Spinal cord (tissue), 10 donors: ENCODE data around the gene NLRC3. TPM values are rescaled to one million over a fixed set of nuclear protein-coding genes. Genes with fewer than 3 reads are reported as not detected.

Experiments
- DNase-seq, 6 donors: peaks; one replicate each; pipeline versions ENCODE4 v3.0.0 to v3.0.0-alpha.2; 2013 to 2015; ENCODE audit warnings: low spot score in 6 of 6, low read depth in 4 of 6
- H3K27ac ChIP-seq: one replicate; pipeline ENCODE4 v1.5.1; 2013; ENCODE audit warnings: low read depth, low read length, control low read depth
- H3K27me3 ChIP-seq: one replicate; pipeline ENCODE4 v1.6.1; 2013; ENCODE audit warnings: low read length; ENCODE audit not compliant: control insufficient read depth, insufficient read depth
- H3K36me3 ChIP-seq: one replicate; pipeline ENCODE4 v1.6.1; 2013; ENCODE audit warnings: low read length; ENCODE audit not compliant: control insufficient read depth, insufficient read depth
- H3K4me1 ChIP-seq: one replicate; pipeline ENCODE4 v1.6.1; 2013; ENCODE audit warnings: low read length; ENCODE audit not compliant: control insufficient read depth, insufficient read depth
- H3K4me3 ChIP-seq: one replicate; pipeline ENCODE4 v1.5.1; 2013; ENCODE audit warnings: low read depth, low read length, control low read depth
- H3K9me3 ChIP-seq: one replicate; pipeline ENCODE4 v1.6.1; 2013; ENCODE audit warnings: low read length; ENCODE audit not compliant: control insufficient read depth, insufficient read depth
- WGBS: methylation state at CpG from one replicate; pipeline ENCODE4 v1.1.5; 2013; ENCODE audit warnings: missing lambda C conversion rate; ENCODE audit not compliant: insufficient coverage; 5-methylcytosine and 5-hydroxymethylcytosine counted together
- polyA plus RNA-seq, 2 donors: library from polyadenylated mRNA; unstranded; fragments of 120-200 nt; gene quantifications; one replicate each; pipeline ENCODE4 v1.2.1, GENCODE V29; 2013; ENCODE audit not compliant: insufficient read length in 2 of 2
- total RNA-seq, 2 donors: library from RNA; depleted of rRNA in 1 of 2; stranded (reverse); fragments of 120-200 nt in 1 of 2; fragments of >200 nt in 1 of 2; gene quantifications; one replicate each; pipeline versions ENCODE4 v1.2.3 to v1.2.4, GENCODE V29; 2013 to 2014
- donor health status: healthy.

The NLRC3 gene
- total and polyA plus RNA-seq, 4 donors = 0.59 to 3.3 (median 1.6) TPM

DNA sequence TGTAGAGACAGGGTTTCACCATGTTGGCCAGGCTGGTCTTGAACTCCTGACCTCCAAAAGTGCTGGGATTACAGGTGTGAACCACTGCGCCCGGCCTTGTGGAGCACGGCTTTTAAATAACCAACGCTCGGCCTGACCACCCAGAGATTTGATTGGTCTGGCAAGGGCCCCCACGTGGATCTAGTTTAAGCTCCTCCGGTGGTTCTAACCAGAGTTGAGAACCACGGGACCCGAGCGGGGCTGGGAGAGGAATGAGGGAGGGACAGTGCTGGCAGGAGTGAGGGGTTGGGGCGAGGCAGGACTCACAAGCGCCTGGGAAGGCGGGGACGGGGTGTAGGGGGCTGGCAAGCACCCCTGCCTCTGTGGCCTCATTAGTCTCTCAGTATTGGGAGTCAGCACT is 3.0 kb downstream of the NLRC3 start:
- Histone ChIP-seq H3K4me1 (peaks cover 8% of the 10 kb centered on the region), H3K36me3 (peaks cover 11% of the 10 kb centered on the region), H3K9me3 (peaks cover 6% of the 10 kb centered on the region), H3K27ac (no peak overlapping the region), H3K4me3 (no peak overlapping the region), H3K27me3 (no peaks in the 10 kb centered on the region)
- no peak for DNase-seq
- WGBS = 88% methylated on average over 14 of the region's 14 CpGs

DNA sequence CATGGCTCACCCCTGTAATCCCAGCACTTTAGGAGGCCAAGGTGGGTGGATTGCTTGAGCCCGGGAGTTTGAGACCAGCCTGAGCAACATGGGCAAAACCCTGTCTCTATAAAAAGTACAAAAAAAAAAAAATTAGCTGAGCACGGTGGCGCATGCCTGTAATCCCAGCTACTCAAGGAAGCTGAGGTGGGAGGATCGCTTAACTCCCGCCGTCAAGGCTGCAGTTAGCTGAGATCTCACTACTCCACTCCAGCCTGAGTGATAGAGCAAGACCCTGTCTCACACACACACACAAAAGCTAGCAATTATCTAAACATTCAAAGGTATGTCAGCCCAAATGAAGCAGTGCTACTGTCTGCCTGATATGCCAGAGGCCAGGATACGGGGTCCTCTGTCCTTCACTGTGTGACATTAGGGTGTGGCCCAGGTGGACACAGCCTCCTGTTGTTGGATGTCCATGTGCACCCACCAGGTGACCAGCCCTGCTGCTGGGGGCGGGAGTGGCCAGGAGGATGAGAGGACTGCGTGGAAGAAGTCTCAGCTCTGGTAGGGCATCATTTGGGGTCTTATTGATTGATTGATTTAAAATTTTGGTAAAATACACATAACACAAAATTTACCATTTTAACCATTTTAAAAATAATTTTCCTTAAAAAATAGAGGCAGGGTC is 3.9 kb downstream of the NLRC3 start:
- 98% methylated on average over 6 of the region's 9 CpGs for whole genome bisulfite sequencing
- peaks cover 6% of the 10 kb centered on the region for H3K9me3 ChIP-seq
- no peaks in the 10 kb centered on the region for H3K27me3 ChIP-seq
- no peak overlapping the region for H3K27ac ChIP-seq
- H3K36me3 ChIP-seq = peaks cover 11% of the 10 kb centered on the region
- peaks cover under 1% of the 10 kb centered on the region for H3K4me1 ChIP-seq
- no peak overlapping the region for H3K4me3 ChIP-seq
- no peak for DNase-seq

DNA sequence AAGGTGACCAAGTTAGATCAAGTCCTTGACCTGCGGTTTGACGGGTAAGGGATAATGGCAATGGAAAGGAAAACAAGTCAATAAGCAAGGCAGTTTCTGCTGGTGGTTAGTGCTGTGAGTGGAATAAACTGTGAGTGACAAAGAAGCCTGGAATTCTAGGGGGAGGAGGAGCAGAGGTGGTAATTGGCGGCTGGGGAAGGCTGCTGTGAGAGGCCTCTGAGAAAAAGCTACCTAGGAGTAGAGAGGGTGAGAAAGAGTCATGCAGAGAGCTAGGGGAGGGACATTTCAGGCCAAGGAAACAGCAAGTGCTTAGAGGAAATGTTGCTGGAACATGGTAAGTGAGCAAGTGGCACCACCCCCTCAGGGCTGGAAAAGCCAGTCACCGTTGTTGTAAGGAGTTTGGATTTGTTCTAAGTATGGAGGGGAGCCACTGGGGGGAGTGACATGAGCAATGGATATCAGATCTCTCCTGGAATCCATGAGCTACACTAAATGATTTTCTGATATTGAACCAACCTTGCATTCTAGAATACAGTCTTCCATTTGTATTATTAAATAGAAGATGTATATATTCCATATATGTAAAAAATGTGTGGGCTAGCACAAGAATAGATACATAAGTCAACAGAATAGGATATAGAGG is 6.7 kb downstream of the NLRC3 start:
- Histone ChIP-seq H3K36me3 (peaks cover 6% of the 10 kb centered on the region), H3K27ac (no peak overlapping the region), H3K27me3 (no peaks in the 10 kb centered on the region), H3K4me3 (no peak overlapping the region), H3K9me3 (peaks cover 6% of the 10 kb centered on the region), H3K4me1 (no peaks in the 10 kb centered on the region)
- DNase-seq = no peak
- WGBS = 93% methylated on average over 3 of the region's 4 CpGs

DNA sequence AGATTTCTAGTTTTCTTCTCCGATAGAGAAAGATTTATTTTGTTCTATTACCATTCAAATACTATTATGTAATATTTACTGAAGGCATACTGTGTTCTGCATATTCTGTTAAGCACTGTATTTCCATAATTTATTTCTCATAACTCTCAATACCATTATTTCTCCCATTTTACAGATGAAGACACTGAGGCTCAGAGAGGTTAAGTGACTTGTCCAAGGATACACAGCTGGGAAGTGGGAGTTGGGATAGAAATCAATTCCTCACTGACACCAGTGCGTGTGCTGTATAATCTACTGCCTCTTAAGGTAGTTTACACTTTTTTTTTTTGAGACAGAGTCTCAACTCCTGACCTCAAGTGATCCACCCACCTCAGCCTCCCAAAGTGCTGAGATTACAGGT is 7.4 kb downstream of the NLRC3 start:
- Histone ChIP-seq H3K27ac (no peak overlapping the region), H3K4me3 (no peak overlapping the region), H3K9me3 (peaks cover 6% of the 10 kb centered on the region), H3K27me3 (no peaks in the 10 kb centered on the region), H3K36me3 (peaks cover 2% of the 10 kb centered on the region), H3K4me1 (no peaks in the 10 kb centered on the region)
- DNase-seq = no peak
- no CpG with 5 or more reads among the region's 2 CpGs for WGBS

DNA sequence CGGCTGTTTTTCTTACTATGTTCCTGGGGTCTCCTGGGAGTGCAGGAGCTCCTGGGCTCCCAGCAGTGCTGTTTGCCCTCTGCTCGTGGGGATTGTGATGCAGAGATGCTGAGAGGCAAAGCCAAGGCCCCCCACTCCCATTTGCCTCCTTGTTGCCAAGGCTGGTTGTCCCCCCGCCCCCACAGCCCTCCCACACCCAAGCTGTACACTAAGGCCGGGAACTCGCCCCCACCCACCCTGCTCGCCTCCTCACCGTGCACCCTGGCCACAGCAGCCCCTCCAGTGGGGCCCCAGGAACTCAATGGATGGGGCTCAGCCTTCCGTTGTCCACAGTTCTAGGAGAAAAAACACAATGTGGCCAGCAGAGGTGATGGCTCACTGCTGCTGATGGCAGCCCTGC is 10.2 kb downstream of the NLRC3 start:
- Histone ChIP-seq H3K4me1 (no peaks in the 10 kb centered on the region), H3K27me3 (no peaks in the 10 kb centered on the region), H3K4me3 (no peak overlapping the region), H3K9me3 (peaks cover 6% of the 10 kb centered on the region), H3K27ac (no peak overlapping the region), H3K36me3 (peaks cover 25% of the 10 kb centered on the region)
- DNase-seq = no peak
- WGBS = 37% methylated on average over 8 of the region's 8 CpGs

DNA sequence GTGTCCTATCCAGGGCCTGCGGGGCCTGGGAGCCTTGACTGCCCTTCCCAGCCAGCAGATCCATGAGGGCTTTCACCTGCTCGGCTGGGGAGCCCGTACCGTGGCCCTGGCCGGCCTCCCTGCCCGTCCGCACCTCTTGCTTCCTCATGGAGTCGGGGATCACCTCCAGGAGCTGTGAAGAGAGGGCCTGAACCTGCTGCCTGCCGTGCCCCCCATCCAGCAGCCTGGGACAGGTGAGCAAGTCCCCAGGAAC is 12.4 kb downstream of the NLRC3 start:
- Histone ChIP-seq H3K4me1 (no peaks in the 10 kb centered on the region), H3K9me3 (no peaks in the 10 kb centered on the region), H3K27me3 (no peaks in the 10 kb centered on the region), H3K27ac (no peak overlapping the region), H3K36me3 (peaks cover 34% of the 10 kb centered on the region), H3K4me3 (no peak overlapping the region)
- DNase-seq = no peak
- 89% methylated on average over 9 of the region's 9 CpGs for WGBS

DNA sequence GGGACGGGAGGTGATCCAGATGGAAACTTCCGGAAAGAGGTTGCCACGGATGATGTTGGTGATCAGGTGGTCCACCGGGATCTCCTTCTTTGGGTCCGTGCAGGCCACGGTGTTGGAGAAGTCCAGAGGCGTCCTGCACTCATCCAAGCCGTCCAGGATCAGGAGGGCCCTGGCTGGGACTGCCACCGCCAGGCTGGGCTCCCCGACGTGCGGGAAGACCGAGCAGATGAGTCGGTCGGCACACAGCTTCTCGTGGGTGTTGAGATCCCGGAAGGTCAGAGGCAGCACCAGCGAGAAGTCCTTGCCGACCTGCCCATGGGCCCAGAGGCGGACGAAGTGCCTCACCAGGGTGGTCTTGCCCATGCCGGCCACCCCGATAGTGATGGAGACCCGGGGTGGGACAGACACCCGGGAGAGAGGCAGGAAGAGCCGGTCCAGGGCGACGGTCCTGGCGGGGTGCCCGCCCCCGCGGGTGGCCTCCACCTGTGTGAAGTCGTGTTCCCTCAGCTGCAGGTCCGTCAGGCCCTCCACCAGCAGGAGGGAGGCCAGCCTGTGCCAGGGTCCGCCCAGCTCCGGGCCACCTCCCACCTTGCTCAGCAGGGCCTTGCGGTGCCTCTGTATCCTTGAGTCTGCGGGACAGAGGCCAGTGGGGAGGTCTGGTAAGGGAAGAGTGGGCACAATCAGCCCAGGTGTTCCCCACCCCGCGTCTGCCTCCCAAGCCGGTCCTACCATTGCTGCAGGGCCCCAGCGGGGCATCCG is 12.9 kb downstream of the NLRC3 start:
- Histone ChIP-seq H3K4me3 (no peak overlapping the region), H3K36me3 (peaks cover 34% of the 10 kb centered on the region), H3K27ac (no peak overlapping the region), H3K9me3 (no peaks in the 10 kb centered on the region), H3K4me1 (no peaks in the 10 kb centered on the region), H3K27me3 (no peaks in the 10 kb centered on the region)
- 93% methylated on average over 41 of the region's 43 CpGs for WGBS
- no peak for DNase-seq

DNA sequence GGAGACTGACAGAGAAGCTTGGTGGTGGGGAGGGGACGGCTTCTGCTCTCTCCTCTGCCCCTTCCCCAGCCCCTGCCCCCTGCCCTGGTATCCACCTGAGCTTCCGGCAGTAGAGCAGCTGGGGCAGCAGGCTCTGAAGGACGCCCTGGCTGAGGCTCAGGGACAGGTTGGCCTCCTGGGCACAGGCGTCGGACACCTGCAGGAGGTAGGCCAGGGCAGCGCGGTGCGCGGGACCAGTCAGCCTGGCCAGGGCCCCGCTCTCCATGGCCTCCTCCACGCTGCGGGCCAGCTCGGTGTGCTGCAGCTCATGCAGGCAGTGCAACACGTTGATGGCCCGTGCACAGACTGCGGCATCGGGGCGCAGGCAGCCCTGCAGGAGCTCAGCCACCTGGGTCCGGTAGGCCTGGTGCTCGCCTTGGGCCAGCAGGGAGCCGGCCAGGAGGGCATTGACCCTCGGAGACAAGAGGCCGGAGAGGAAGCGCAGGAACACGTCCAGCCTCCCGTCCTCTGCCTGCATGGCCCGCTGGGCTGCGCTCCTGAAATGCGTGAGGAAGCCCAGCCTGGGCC is 14.2 kb downstream of the NLRC3 start:
- H3K27ac ChIP-seq = no peak overlapping the region
- H3K9me3 ChIP-seq = no peaks in the 10 kb centered on the region
- no peaks in the 10 kb centered on the region for H3K27me3 ChIP-seq
- 92% methylated on average over 28 of the region's 29 CpGs for WGBS
- H3K4me1 ChIP-seq = no peaks in the 10 kb centered on the region
- no peak for DNase-seq
- peaks cover 34% of the 10 kb centered on the region for H3K36me3 ChIP-seq
- no peak overlapping the region for H3K4me3 ChIP-seq

DNA sequence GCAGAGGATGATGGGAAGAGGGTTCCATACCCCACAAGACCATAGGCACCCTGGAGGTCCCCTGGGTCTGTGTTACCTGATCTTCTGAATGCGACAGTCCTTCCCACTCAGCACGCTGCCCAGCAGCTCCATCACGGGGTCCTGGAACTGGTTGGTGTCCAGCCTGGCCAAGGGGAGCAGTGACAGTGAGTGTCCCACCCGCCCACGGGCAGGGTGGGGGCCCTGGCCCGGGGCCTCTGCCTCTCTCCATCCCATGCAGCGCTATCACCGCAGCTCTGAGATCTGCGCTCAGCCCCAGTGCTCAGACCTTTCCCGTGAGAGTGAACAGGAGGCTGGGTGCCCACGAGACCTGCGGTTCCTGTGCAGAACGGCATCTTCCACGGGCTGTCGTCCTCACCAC is 15.6 kb downstream of the NLRC3 start:
- no peaks in the 10 kb centered on the region for H3K9me3 ChIP-seq
- H3K4me1 ChIP-seq = no peaks in the 10 kb centered on the region
- H3K4me3 ChIP-seq = no peak overlapping the region
- no peak for DNase-seq
- H3K27me3 ChIP-seq = no peaks in the 10 kb centered on the region
- no peak overlapping the region for H3K27ac ChIP-seq
- 88% methylated on average over 15 of the region's 15 CpGs for WGBS
- H3K36me3 ChIP-seq = peaks cover 43% of the 10 kb centered on the region
